GM19025 (cell line): ENCODE data around the gene CDH23.

ENCODE experiments used
- ATAC-seq: cut with Tn5 transposase; IDR thresholded peaks from one replicate; pipeline ENCODE4 v1.9.1; 2021; ENCODE audit warnings: mild to moderate bottlenecking, low read depth, moderate library complexity; ENCODE audit not compliant: unreplicated experiment

Gene CDH23

DNA sequence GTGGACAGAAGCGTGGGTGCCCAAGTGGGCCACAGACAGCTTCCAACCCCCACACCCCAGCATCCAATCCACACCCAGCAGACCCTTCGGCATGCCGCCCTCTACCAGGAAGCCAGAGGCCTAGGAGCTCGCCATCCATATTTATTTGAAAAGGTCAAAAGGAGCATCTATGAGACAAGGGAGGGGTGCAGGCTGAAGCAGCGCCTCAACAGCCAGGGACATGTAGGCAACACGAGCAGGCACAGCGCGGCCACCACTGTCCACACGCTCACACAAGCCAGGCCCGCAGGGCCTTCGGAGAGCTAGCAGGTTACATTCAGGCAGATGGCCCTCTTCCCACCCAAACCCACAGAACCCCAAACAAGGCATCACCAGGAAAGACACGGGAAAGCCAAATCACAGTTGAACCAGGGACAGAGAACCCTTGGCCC, 419.7 kb downstream of the CDH23 start:
- no peak for ATAC-seq

DNA sequence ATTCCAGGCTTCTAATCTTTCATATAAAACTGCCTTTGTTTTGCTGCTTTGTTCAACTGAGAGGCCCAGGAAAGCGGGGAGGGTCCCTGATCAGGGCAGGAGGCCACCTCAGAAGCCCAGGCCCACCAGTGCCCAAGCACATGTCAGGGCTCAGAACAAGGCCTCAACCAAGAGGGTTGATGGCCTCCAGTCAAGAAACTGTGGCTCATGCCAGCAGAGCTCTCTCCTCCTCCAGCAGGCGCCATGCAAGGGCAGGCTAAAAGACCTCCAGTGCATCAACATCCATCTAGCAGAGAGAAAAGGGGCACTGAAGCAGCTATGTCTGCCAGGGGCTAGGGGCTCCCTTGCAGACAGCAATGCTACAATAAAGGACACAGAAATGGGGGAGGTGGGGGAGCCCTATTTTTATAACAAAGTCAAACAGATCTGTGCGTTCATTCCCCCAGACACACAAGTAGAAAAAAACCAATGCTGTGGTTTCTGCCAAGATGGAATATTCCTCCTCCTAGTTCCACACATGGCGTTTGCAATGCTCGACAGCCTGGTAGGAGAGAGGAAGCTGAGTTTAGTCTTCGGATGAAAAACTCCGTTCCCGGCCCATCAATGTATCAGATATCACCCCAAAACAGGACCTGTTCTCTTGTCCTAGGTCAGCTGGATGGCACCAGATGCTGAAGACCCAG, 420.4 kb downstream of the CDH23 start:
- no peak for ATAC-seq

DNA sequence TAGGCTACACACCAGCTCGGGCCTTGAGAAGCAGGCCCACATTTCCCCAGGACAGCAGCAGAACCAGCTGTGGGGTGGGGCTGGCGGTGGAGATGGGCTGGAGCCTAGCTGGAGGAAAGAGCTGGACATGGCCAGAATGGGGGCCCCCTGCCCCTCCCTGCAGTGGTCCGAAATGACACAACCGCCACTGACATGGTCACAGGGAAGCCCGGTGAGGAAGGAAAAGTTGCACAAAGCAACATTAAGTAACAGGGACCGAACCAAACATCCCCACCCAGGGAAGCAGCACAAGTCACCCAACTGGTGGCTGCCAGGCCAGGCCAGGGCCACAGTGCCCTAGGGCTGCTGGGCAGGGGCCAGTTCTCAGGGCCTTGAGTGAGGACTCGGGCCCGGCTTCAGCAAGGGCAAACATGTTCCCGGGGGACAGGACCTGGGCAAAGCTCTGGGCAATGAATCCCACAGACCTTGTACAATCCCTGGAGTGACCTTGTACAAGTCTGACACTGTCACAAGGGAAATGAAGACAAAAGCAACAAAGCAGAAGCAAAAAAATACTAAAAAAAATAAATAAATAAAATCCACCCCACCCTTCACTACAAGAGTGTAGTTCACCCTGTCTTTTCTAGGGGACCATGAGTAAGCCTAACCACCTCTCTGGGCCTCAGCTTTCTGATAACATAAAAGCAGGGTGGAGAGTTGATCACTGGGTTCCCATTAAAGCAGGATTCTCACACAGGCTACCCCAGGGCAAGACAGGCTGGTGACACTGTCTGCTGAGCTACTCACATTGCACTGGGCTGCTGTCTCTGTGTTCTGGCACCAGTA, 421.3 kb downstream of the CDH23 start:
- ATAC-seq, result no peak

DNA sequence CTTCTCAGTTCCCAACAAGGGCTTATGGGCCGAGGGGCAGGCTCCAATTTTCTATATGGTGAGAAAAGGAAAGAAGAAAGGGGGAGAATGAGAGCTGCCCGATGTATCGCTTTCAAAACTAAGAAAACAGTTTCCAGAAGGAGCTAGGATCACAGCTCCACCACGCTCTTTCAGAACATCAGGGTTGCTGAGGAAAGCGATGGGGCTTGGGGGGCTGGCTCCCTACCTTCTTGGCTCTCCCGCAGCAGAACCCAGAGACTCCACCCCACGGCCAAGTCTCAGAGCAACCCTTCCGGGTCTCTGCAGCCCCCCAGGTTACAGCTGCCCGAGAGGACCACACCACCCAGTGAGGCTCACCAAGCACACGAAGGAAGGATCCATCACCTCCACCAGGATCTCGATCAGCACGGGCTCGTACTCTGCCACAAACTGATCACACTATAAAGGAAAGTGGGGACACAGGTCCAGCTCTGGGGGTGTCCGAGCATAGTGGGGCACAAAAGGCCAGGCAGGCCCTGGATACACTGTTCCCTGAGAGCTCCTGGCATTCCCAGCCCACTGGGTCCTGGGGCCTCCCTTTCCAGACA, 422.0 kb downstream of the CDH23 start:
- ATAC-seq, result no peak

DNA sequence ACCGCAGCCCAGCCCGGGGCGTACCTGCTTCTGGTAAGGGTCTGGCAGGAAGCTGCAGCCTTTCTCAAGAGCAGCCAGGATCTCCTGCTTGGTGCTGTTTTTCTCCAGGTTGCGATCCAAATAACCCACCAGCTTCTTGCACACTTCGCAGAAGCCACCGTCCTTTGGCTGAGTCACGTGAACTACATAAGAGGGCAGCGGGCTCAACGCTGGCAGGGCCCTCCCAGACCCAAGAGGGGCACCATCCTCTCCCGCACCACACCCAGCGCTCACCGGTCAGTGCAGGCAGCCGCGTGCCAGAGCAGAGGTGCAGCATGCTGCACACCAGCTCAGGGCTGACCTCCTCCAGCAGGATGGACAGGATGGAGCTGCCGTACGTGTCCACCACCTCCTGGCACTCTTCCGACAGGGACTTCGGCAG, 422.7 kb downstream of the CDH23 start:
- no peak for ATAC-seq

DNA sequence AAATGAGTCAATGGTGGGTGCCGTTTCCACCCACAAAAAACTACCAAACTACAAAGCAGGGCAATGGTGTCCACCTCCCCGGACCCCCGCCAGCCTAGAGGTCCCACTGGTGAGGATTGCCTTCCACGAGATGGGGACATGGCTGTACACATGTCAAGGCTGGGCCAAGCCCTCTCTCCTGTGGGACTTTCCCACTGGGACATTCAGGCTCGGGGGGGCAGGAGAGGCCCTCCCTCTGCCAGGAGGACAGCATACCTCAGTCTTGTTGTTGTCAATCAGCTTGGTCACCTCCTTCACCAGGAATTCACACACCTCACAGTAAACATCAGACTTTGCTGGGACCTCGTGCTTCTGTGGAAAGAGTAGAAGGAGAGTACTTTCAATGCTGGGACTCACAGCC, 423.3 kb downstream of the CDH23 start:
- ATAC-seq, result no peak

DNA sequence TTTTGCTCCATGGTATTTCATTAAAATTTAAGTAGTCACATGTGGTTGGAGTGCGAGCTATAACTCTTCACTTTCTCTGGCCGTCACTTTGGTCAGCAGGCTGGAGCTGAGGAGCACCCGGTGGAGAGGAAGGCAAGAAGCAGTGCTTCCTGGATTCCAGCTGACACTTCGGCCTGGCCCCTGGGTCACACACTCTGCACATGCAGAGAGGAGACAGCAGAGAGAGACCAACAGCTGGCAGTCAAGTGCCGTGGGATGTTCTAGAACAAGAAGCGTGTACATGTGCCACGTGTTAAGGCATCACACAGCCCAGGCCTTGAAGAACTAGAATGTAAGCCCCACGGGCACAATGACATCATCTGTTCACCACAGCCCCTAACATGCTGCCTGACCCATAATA, 424.2 kb downstream of the CDH23 start:
- no peak for ATAC-seq

DNA sequence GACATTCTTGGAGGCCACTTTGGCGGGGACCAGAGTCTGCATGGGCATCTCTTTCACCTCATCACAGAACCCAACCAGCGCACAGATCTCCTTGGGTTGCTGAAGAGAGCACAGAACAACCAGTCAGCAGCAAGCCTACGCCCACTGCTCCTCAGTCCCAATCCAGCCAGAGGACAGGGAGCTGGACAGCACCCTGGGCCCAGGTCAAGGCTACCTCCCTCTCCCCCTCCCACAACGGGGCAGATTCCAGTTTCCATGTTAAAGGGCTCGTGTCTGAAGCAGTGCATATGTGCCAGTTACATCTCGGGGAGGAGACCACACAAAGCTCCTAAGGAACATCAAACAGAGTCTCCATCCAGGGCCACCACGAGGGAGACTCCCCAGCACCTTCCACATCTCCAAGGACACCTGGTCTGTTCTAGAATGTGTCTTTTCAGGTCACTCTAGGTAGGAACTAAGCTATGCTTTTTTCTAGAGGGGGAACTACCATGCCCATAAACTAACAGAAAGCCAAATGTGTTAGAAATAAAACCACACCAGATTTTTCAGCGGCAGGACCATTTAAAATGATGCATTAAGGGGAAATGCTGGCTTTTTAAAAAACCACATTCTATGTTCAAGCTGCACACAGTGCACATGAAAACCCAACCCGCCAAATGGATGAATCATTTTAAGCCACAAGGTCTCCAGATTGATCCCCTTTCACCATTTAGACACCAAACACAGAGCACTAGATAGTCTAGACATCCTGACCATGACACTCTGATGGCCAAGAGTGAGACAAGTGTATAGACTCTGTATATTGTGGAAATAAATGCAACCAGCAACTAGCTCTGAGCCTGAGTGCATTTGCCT, 425.4 kb downstream of the CDH23 start:
- ATAC-seq, result no peak

DNA sequence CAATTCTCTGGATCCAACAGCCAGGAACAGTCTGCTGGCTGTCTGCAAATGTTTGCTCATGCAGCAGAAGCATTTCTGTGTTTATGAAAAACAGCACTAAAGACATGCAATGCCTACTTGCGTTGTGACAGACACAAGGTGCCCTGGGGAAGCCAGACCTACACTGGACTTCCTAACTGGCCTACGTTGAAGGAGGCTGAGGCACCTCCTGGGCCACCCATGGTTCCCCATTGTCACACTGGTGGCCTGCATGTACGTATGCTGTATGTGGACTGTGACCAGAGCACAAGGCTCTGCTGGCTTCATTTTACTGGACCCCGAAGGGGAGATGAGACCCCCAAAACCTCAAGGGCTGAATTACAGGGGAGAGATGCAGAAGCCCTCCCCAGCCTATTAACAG, 426.6 kb downstream of the CDH23 start:
- ATAC-seq, result no peak

DNA sequence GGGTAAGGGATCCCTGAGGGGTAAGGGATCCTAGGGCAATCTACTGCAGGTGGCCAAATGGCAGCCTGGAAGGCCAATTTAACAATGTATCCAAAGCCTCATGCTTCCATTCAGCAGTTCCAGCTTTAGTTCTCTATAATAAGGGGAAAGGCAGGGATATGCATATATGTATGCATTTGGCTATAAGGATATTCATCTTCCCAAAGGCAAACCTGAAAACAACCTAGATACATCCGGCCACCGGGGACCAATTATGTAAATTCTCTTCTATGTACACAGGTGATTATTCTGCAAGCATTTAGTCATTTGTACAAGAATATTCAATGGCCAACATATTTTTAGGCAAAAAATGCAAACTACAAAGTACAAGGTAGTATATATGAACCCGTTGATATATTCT, 427.6 kb downstream of the CDH23 start:
- no peak for ATAC-seq

DNA sequence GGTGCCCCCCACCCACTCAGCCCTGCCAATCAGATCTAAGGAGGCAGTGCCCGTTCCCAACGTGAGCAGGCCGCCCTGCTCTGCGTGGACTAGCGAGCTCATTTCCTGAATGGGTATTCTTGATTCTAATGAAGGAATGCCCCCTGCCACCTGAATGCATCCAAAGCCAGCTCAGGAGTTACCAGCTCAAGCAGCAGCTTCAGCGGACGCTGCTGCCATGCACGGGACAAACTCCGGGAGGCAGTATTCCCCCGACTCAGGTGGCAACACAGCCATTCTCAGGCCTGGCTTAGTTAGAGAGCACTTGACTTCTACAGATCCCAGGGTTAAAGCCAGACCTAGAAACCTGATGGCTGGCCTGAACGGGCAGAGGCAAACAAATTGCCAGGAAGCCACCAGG, 428.5 kb downstream of the CDH23 start:
- no peak for ATAC-seq

DNA sequence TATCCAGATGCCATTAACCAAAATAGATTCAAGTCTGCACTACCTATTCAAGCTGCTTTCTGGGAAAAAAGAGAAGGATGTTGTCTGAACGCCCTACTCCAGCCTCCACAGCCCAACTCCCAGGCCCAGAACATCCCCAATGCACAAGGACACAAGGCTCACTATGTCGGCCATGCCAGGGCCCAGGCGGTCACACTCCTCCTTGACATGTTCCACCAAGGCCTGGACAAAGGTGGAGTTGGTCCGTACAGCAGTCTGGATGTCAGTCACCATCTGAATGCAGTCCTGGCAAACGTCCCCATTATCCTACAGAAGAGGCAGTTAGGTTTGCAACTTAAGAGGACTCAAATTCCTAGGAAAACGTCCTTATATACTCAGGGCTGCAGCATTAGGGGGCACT, 431.1 kb downstream of the CDH23 start:
- ATAC-seq, result no peak

DNA sequence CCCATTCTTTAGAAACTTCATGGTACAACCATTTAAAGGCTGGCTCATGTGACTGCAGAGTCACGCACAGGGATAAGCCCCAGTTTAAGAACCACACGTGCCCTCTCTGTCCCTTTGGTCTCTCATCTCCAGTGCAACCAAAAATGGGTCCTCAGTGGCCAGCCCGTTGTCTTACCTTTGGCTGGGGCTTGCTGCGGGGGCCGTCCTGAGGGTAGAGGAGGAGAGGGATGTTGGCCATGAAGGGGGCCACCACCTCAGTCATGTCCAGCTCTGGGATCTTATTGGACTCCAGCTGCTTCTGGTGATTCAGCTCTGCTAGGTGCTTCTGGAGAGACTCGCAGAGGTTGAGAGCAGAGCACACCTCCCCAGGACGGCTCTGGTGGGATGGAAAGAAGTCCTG, 432.0 kb downstream of the CDH23 start:
- ATAC-seq, result no peak

DNA sequence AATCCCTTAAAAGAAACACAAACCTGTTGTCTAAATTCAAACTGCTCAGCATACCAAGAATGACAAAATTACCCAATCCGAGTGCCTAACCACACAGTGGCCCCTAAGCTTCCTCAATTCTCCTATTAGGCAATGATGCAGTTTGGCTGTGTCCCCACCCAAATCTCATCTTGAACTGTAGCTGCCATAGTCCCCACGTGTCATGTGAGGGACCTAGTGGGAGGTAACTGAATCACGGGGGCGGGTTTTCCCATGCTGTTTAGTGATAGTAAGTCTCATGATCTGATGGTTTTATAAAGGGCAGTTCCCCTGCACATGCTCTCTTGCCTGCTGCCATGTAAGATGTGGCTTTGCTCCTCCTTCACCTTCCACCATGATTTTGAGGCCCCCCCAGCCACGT, 432.5 kb downstream of the CDH23 start:
- no peak for ATAC-seq

DNA sequence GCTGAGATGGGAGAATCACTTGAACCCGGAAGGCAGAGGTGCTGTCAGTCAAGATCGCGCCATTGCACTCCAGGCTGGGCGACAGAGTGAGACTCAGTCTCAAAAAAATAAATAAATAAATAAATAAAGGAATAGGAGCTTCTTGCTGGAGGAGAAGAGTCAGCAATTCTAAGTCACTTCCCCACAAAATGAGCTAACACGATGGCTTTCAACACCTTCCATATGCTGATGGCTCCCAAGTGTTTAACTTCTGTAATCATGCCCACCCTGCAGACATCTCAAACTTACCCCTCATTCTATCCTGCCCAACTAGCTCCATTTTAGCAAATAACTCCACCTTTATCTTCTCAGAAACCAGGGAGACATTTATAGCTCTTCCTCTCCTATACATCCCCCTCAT, 433.2 kb downstream of the CDH23 start:
- ATAC-seq, result no peak

DNA sequence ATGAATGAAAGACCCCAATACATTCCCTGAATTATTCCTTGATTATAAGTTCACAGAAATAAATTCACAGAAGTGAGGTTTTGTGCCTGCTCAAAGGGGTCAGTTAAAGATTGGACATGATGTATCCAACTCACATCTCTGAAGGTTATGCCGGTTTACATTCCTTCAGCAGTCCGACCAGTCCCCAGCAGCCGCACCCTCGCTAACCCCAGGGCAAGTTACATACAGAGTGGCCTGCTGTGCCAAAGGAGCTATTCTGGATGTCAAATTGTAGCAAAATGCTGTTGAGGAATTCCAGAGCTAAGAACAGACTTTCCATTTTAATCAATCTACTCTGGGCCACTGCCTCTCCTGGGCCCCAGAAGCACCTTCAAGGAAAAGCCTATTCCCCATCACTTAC, 434.0 kb downstream of the CDH23 start:
- ATAC-seq, result no peak

DNA sequence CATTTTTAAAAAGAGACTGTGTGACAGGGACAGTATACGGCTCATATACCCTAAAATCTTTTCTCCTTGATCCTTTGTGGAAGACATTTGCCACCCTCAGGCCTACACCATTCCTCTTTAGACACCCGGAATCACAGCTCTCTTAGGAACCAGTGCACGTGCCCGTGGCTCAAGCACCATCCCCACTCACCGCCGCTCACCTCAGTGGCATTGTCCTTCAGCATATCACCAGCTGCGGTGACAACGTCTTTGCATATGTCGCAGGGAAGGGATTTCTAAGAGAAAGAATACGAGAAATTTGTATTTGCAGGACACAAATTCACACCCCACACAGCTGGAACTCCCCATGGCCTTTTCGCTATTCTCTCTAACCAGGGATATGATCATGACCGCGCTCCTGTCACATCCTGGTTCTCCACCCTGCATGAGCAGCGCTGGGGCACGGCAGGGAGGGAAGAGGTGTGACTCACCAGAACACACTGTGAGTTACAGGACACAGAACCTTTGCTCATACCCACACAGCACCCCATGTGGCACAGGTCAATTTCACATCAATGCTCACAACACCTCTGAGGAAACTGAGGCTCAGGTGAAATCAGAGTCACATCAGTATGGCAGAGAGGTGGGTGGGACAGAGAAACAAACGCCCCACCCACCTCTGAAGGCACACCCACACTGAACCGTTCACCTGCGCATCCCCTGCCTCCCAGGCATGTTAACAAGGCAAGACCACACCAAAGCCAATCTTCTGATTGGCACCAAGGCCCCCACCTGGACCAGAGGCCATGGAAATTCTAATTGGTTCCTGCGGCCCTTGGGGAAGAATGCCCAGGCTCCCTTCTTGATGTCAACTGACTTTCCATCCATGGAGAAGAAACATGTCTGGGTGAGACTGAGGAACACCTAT, 435.2 kb downstream of the CDH23 start:
- no peak for ATAC-seq

DNA sequence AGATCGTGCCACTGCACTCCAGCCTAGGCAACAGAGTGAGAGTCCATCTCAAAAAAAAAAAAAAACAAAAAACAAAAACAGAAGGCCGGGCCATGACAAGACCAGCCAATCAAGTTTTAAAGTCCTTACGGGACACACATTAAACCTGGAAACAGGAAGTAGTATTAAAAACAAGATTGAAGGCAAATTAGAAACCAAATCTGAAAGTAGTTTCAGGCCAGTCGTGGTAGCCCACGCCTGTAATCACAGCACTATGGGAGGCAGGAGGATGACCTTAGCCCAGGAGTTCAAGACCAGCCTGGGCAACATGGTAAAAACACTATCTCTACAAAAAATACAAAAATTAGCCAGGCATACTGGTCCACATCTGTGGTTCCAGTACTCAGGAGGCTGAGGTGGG, 436.2 kb downstream of the CDH23 start:
- ATAC-seq, result no peak

DNA sequence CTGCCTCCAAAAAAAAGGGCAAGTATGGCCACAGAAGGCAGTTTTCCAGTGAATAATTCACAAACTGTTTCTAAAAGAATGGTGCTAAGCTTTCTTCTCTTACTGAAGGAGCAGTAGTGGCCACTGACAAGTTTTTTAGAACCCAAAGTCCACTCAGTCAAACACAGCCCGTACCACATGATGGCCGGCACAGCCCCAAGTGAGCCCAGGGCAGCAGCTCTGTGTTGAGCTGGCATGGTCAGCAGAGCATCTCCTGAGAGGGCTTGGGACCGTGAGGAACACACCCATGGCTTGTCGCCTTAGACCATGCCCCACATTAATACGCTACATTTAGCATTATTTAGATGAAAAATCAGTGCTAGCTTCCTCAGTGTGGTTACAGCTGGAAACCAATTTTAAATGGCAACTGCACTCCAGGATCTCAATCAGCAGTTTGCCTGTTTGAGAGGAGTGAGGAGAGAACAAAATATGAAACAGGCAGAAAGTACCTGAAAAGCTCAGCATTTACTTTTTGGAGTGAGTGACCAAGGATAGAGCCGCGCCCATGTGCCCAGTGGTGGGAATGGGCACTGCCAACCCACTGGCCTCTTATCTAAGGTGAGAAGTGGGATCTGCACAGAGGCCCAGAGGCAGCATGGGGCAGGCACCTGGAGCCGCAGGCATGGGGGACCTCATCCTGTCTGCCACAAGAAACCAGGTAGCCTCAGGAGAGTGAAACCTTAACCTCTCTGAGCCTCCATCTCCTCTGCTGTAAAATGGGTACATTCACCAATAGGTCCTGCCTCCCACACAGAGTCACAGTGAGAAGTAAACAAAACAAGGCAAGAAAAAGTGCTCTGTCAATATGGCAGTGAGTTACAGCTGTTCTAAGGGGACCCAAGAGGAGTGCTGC, 437.0 kb downstream of the CDH23 start:
- no peak for ATAC-seq
